ENCODE measurements around the gene FSTL4.
"Not testable (repeated sequence)": the region's sequence is repeated elsewhere in the genome, so short reads cannot be mapped to it uniquely, and the experiment has no call there.

FSTL4 gene

GRCh38 chr5:133179405-133179804, 432.9 kb downstream of the FSTL4 start:
- TF ChIP-seq, protein P1, sequence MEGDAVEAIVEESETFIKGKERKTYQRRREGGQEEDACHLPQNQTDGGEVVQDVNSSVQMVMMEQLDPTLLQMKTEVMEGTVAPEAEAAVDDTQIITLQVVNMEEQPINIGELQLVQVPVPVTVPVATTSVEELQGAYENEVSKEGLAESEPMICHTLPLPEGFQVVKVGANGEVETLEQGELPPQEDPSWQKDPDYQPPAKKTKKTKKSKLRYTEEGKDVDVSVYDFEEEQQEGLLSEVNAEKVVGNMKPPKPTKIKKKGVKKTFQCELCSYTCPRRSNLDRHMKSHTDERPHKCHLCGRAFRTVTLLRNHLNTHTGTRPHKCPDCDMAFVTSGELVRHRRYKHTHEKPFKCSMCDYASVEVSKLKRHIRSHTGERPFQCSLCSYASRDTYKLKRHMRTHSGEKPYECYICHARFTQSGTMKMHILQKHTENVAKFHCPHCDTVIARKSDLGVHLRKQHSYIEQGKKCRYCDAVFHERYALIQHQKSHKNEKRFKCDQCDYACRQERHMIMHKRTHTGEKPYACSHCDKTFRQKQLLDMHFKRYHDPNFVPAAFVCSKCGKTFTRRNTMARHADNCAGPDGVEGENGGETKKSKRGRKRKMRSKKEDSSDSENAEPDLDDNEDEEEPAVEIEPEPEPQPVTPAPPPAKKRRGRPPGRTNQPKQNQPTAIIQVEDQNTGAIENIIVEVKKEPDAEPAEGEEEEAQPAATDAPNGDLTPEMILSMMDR (IDR thresholded peaks at IDR 0.05) = no peak
- TF ChIP-seq ZFX (IDR thresholded peaks at IDR 0.05; ENCODE audit: borderline replicate concordance) = no peak
- no peak overlapping the region for H3K27ac ChIP-seq

GRCh38 chr5:133170756-133171387, 441.5 kb downstream of the FSTL4 start:
- H3K27ac ChIP-seq = not testable (repeated sequence)

DNA sequence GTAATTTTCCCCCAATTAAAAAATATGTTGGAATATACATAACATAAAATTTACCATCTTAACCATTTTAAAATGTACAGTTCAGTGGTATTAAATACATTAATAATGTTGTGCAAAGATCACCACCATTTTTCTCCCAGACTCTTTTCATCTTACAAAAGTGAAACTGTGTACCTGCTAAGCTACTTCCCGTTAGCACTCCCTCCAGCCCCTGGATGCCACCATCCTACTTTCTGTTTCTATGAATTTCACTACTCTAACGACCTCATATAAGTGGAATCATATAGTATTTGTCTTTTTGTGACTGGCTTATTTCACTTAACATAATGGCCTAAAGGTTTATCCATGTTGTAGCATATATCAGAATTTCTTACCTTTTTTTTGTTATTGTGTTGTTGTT, 447.6 kb downstream of the FSTL4 start:
- H3K27ac ChIP-seq = no peak overlapping the region
- TF ChIP-seq, protein P1 (IDR thresholded peaks at IDR 0.05) = no peak
- no peak for TF ChIP-seq ZFX (IDR thresholded peaks at IDR 0.05; ENCODE audit: borderline replicate concordance)

GRCh38 chr5:133163839-133164238, 448.5 kb downstream of the FSTL4 start:
- no peak overlapping the region for H3K27ac ChIP-seq
- TF ChIP-seq ZFX (IDR thresholded peaks at IDR 0.05; ENCODE audit: borderline replicate concordance) = no peak
- TF ChIP-seq, protein P1 (IDR thresholded peaks at IDR 0.05) = no peak

- no peak for TF ChIP-seq ZFX (IDR thresholded peaks at IDR 0.05; ENCODE audit: borderline replicate concordance)
- TF ChIP-seq, protein P1 (IDR thresholded peaks at IDR 0.05) = no peak
- no peak overlapping the region for H3K27ac ChIP-seq
Observed at GRCh38 chr5:133159543-133159942, 452.8 kb downstream of the FSTL4 start.

DNA sequence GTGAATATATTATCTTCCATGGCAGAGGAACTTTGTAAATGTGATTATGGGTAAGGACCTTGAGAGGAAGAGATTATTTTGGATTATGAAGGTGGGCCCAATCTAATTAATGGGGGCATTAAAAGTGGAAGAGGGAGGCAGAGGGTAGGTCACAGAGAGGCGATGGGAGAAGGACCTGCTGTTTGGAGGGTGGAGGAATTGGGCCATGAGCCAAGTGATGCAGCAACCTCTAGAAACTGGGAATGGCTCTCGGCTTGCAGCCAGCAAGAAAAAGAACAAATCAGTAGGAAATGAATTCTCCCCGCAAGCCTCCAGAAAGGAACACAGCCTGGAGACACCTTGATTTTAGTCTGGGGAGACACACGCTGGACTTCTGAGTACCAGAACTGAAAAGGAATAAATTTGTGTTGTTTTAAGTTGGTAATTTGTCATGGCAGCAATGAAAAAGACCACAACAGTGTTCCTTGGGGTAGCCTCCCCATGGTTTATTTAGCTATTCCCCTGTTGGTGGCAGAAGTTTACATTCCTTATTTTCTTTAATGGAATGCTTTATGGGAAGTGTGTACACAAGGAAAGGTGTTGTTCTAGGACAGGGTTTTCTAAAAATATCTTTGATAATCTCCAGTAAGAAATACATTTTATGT, 456.9 kb downstream of the FSTL4 start:
- TF ChIP-seq ZFX (IDR thresholded peaks at IDR 0.05; ENCODE audit: borderline replicate concordance) = no peak
- TF ChIP-seq, protein P1 (IDR thresholded peaks at IDR 0.05) = no peak
- no peak overlapping the region for H3K27ac ChIP-seq

DNA sequence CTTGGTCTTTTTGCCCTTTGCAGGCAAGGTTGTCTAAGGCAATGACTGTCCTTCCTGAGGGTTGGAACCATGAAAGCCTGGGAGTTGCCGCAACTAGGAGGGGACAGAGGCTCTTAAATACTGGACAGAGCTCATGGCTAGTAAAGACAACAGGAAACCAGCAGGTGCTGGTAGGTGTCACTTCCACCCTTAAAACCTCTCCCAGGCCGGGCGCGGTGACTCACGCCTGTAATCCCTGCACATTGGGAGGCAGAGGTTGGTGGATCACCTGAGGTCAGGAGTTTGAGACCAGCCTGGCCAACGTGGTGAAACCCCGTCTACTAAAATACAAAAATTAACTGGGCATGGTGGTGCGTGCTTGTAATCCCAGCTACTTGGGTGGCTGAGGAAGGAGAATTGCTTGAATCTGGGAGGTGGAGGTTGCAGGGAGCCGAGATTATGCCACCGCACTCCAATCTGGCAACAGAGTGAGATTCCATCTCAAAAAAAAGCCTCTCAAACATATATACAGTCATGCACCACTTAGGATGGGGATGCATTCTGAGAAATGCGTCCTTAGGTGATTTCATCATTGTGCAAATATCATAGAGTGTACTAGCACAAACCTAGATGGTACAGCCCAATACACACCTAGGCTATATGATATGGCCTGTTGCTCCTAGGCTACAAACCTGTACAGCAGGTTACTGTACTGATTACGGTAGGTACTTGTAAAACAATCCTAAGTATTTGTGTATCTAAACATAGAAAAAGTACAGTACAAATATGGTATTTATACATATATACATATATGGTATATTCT, 457.9 kb downstream of the FSTL4 start:
- TF ChIP-seq ZFX (IDR thresholded peaks at IDR 0.05; ENCODE audit: borderline replicate concordance) = no peak
- TF ChIP-seq, protein P1 (IDR thresholded peaks at IDR 0.05) = no peak
- H3K27ac ChIP-seq = no peak overlapping the region
